LNCaP clone FGC (cell line): ENCODE measurements around the gene LY6G6F.

Source experiments
- DNase-seq: peaks from one replicate; pipeline ENCODE4 v3.0.0-alpha.2; 2011; ENCODE audit warnings: low read depth
- H3K4me3 ChIP-seq: 2 replicates; pipeline ENCODE4 v1.5.1; 2011; ENCODE audit warnings: mild to moderate bottlenecking, low read depth, low read length, control low read depth
- CTCF ChIP-seq: IDR thresholded peaks from 2 replicates; pipeline ENCODE4 v1.5.1; 2012; ENCODE audit warnings: mild to moderate bottlenecking; ENCODE audit not compliant: control insufficient read depth, insufficient read depth; ENCODE audit errors: extremely low read depth

The LY6G6F gene

GRCh38 chr6:31744422-31744821 lies 37.8 kb downstream of the LY6G6F start:
- no peak for DNase-seq
- H3K4me3 ChIP-seq: no peak overlapping the region
- TF ChIP-seq CTCF: no peak

DNA sequence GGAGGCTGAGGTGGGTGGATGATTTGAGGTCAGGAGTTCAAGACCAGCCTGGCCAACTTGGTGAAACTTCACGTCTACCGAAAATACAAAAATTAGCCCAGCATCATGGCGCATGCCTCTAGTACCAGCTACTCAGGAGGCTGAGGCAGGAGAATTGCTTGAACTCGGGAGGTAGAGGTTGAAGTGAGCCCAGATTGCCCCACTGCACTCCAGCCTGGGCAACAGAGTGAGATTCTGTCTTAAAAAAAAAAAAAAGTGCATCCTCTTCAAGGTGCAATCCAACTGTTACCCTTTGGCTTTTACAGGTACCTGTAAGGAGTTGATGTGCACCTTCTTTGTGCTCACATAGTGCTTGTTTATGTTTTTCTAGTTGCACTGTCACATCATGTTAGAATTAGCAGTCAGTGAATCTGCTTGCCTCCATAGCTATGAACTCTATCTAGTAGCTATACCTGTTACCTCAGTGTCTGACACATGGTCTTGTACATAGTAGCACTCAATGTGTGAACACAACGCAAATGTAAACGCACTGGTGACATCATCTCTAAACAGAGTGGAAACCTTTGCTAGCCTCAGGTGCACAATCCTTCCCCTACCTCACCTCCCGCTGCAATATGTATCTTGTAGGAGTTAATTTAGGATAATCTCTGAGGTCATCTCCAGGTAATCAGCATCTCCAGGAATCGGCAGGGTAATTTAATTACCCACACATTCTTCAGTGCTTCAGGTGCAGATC lies 42.8 kb downstream of the LY6G6F start:
- H3K4me3 ChIP-seq: no peak overlapping the region
- TF ChIP-seq CTCF: no peak
- DNase-seq: no peak

GRCh38 chr6:31750411-31751022 lies 43.9 kb downstream of the LY6G6F start:
- no peak for DNase-seq
- TF ChIP-seq CTCF: no peak
- H3K4me3 ChIP-seq: no peak overlapping the region

- no peak overlapping the region for H3K4me3 ChIP-seq
- TF ChIP-seq CTCF: no peak
- DNase-seq: no peak
Measured at GRCh38 chr6:31752739-31753319, 46.2 kb downstream of the LY6G6F start.

DNA sequence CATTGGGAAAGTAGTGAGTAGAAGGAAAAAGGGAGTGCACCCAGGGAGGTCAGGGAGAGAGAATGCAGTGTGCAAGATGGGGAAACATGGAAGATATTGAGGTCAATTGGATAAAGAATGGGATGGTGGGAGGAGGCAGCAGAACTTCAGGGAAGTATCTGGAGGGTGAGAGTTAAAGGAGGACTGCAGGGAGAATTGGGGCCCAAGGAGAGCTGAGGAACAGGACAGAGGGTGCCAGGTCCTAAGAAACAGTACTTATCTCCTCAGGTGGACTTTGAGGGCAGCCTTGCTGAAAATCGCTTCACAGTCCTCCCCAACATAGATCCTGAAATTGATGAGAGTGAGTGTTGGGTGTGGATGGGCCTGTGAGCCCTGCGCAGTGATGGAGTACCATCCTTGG lies 51.6 kb downstream of the LY6G6F start:
- TF ChIP-seq CTCF: no peak
- no peak for DNase-seq
- H3K4me3 ChIP-seq: no peak overlapping the region
